ENCODE data around the gene ZNF844. TPM values are rescaled to one million over a fixed set of nuclear protein-coding genes. Genes with fewer than 3 reads are reported as not detected.

Gene ZNF844
- total and polyA plus RNA-seq, 2 donors (not counting 1 experiment from before 2014, with no cell fraction given): 5.9 to 36.4 TPM

DNA sequence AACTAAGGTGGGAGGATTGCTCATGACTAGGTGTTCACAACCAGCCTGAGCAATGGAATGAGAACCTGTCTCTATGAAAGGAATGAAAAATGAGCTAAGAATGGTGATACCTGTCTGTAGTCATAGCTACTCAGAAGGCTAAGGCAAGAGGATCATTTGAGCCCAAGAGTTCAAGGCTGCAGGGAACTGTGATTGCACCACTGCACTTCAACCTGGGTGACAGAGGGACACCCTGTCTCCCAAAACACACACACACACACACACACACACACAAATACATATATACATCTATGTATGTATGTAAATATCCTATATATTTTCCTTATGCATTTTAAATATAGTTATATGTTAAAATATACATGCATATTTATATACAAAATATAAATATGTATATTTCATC is 21.6 kb upstream of the ZNF844 start:
- intact Hi-C loops (cut with micrococcal nuclease): no loop called here

DNA sequence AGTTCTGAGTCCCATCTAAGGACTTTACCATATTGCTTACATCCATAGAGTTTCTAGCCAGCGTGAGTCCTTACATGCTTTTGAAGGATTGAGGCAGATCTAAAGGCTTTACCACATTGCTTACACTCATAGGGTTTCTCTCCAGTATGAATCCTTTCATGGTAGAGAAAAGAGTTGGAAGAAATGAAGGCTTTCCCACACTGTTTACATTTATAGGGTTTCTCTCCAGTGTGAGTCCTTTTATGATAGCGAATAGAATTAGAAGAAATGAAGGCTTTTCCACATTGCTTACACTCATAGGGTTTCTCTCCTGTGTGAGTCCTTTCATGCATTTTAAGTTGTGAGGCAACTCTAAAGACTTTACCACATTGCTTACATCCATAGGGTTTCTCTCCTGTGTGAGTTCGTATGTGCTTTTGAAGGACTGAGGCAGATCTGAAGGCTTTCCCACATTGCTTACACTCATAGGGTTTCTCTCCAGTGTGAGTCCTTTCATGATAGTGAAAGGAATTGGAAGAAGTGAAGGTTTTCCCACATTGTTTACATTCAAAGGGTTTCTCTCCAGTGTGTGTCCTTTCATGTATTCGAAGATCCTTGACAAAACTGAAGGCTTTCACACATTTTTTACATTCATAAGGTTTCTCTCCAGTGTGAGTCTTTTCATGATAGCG is 20.6 kb upstream of the ZNF844 start:
- POLR2A ChIA-PET: no interaction called here
- DNase-seq (no peak), ATAC-seq (ENCODE audit: low read depth) (no peak)
- Histone ChIP-seq H3K4me1 (ENCODE audit: control insufficient read depth in 2 of 2, insufficient read depth in 2 of 2, low read length in 2 of 2) (no peaks in the 10 kb centered on the region), H4K20me1 (ENCODE audit: control insufficient read depth, insufficient read depth, low read length, poor library complexity, severe bottlenecking) (no peaks in the 10 kb centered on the region), H3K4me2 (replicated peaks; ENCODE audit: low read depth, low read length, poor library complexity, severe bottlenecking) (no peak overlapping the region), H2AFZ (ENCODE audit: insufficient read depth, low read depth, low read length, poor library complexity, severe bottlenecking) (no peak overlapping the region), H3K27ac (ENCODE audit: low read length in 2 of 2) (no peak overlapping the region), H3K9ac (ENCODE audit: low read length) (no peak overlapping the region), H3K36me3 (replicated peaks in 1 of 2; ENCODE audit: control extremely low read depth in 1 of 2, control insufficient read depth in 1 of 2, extremely low read depth in 1 of 2, insufficient read depth in 2 of 2, low read length in 1 of 2) (no peaks in the 10 kb centered on the region), H3K79me2 (ENCODE audit: control insufficient read depth, insufficient read depth, low read length) (no peaks in the 10 kb centered on the region), H3K9me3 (ENCODE audit: control extremely low read depth in 1 of 3, control insufficient read depth in 2 of 3, insufficient read depth in 1 of 3, low read length in 2 of 3) (peaks cover 16 to 39% (median 26%) of the 10 kb centered on the region in 3 donors), H3K27me3 (replicated peaks in 1 of 4; ENCODE audit: control extremely low read depth in 1 of 4, control insufficient read depth in 3 of 4, insufficient read depth in 4 of 4, low read length in 3 of 4) (no peaks in the 10 kb centered on the region), H3K4me3 (ENCODE audit: control extremely low read depth in 1 of 5, extremely low read depth in 1 of 5, insufficient read depth in 1 of 5, low read depth in 2 of 5, low read length in 4 of 5) (no peak overlapping the region)
- Mint-ChIP-seq H3K27ac (no peak overlapping the region), H3K27me3 (no peaks in the 10 kb centered on the region), H3K4me1 (no peaks in the 10 kb centered on the region), H3K9me3 (ENCODE audit: insufficient read depth) (peaks cover 12% of the 10 kb centered on the region), H3K4me3 (no peak overlapping the region)
- WGBS (ENCODE audit: insufficient coverage): no CpG with 5 or more reads among the region's 5 CpGs
- TF ChIP-seq EZH2 (IDR thresholded peaks at IDR 0.05; ENCODE audit: borderline replicate concordance, insufficient read depth, low read depth, low read length, poor library complexity, severe bottlenecking): no peak
- TF ChIP-seq, protein P1, sequence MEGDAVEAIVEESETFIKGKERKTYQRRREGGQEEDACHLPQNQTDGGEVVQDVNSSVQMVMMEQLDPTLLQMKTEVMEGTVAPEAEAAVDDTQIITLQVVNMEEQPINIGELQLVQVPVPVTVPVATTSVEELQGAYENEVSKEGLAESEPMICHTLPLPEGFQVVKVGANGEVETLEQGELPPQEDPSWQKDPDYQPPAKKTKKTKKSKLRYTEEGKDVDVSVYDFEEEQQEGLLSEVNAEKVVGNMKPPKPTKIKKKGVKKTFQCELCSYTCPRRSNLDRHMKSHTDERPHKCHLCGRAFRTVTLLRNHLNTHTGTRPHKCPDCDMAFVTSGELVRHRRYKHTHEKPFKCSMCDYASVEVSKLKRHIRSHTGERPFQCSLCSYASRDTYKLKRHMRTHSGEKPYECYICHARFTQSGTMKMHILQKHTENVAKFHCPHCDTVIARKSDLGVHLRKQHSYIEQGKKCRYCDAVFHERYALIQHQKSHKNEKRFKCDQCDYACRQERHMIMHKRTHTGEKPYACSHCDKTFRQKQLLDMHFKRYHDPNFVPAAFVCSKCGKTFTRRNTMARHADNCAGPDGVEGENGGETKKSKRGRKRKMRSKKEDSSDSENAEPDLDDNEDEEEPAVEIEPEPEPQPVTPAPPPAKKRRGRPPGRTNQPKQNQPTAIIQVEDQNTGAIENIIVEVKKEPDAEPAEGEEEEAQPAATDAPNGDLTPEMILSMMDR (IDR thresholded peaks at IDR 0.05): no peak
- CTCF ChIA-PET: no interaction called here
- intact Hi-C loops (cut with micrococcal nuclease): no loop called here

More for the DNA sequence above, 21.6 kb upstream of the ZNF844 start:
- Histone ChIP-seq H3K27ac (ENCODE audit: low read length in 2 of 2) (no peak overlapping the region), H3K9me3 (ENCODE audit: control extremely low read depth in 1 of 3, control insufficient read depth in 2 of 3, insufficient read depth in 1 of 3, low read length in 2 of 3) (peaks cover 16 to 39% (median 26%) of the 10 kb centered on the region in 3 donors), H4K20me1 (ENCODE audit: control insufficient read depth, insufficient read depth, low read length, poor library complexity, severe bottlenecking) (no peaks in the 10 kb centered on the region), H3K36me3 (replicated peaks in 1 of 2; ENCODE audit: control extremely low read depth in 1 of 2, control insufficient read depth in 1 of 2, extremely low read depth in 1 of 2, insufficient read depth in 2 of 2, low read length in 1 of 2) (no peaks in the 10 kb centered on the region), H3K9ac (ENCODE audit: low read length) (no peak overlapping the region), H2AFZ (ENCODE audit: insufficient read depth, low read depth, low read length, poor library complexity, severe bottlenecking) (no peak overlapping the region), H3K4me2 (replicated peaks; ENCODE audit: low read depth, low read length, poor library complexity, severe bottlenecking) (no peak overlapping the region), H3K27me3 (replicated peaks in 1 of 4; ENCODE audit: control extremely low read depth in 1 of 4, control insufficient read depth in 3 of 4, insufficient read depth in 4 of 4, low read length in 3 of 4) (no peaks in the 10 kb centered on the region), H3K4me3 (ENCODE audit: control extremely low read depth in 1 of 5, extremely low read depth in 1 of 5, insufficient read depth in 1 of 5, low read depth in 2 of 5, low read length in 4 of 5) (no peak overlapping the region), H3K4me1 (ENCODE audit: control insufficient read depth in 2 of 2, insufficient read depth in 2 of 2, low read length in 2 of 2) (no peaks in the 10 kb centered on the region), H3K79me2 (ENCODE audit: control insufficient read depth, insufficient read depth, low read length) (no peaks in the 10 kb centered on the region)
- Mint-ChIP-seq H3K4me1 (no peaks in the 10 kb centered on the region), H3K27ac (no peak overlapping the region), H3K9me3 (ENCODE audit: insufficient read depth) (peaks cover 12% of the 10 kb centered on the region), H3K4me3 (no peak overlapping the region), H3K27me3 (no peaks in the 10 kb centered on the region)
- DNase-seq (no peak), ATAC-seq (ENCODE audit: low read depth) (no peak)
- no peak for TF ChIP-seq EZH2 (IDR thresholded peaks at IDR 0.05; ENCODE audit: borderline replicate concordance, insufficient read depth, low read depth, low read length, poor library complexity, severe bottlenecking)
- TF ChIP-seq, protein P1 (IDR thresholded peaks at IDR 0.05): no peak
- ChIA-PET CTCF (no interaction called here), POLR2A (no interaction called here)

Measured in B cell (primary cell).